Measurements from ENCODE around the gene MRPL53.

Gene MRPL53

DNA sequence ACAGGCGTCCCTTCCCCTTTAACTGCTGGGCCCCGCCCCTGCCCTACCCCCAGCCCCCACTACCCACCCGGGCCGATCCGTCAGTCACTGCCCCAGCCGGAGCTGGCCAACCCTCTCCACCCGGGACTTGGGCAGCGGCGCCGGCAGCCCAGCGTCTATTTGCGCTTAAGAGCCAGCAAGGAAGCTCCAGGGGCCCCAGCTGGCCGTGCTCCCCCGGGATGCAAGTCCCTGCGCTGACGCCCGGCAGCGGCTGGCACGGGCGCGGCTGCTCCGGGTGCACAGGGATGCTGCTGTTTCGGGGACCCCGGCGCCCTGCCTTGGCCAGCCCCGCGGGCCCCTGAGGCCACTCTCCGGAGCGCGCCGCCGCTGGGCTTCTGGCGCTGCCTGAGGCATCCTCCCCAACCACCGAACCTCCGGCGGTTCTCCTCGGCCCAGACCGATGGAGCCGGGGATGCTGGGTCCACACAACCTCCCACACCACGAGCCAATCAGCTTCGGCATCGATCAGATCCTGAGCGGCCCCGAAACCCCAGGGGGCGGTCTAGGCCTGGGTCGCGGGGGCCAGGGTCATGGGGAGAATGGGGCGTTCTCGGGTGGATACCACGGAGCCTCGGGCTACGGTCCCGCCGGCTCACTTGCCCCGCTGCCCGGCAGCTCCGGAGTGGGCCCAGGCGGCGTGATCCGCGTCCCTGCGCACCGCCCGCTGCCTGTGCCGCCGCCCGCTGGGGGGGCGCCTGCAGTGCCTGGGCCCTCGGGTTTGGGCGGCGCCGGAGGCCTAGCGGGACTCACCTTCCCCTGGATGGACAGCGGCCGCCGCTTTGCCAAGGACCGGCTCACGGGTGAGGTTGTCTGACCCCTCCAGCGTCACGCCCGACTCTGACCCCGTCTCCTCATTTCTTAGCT is 42.1 kb upstream of the MRPL53 start, which contains the start of gene TLX2:
Gene TLX2, plus strand, starts transcription at position 83 of the 903 bp plus-strand sequence. Its CDS starts 357 bp downstream, at position 440.
- Histone ChIP-seq H3K9me3 (no peaks in the 10 kb centered on the region), H3K27me3 (peaks cover 20 to 100% of the 10 kb centered on the region in 2 donors), H3K4me3 (peak within 1 kb of the TSS in 1 of 2 donors; percentile 19), H3K36me3 (no peaks in the 10 kb centered on the region), H3K4me1 (peaks cover 0 to 31% (median 28%) of the 10 kb centered on the region in 4 donors), H3K27ac (no peak within 1 kb of the TSS)
- DNase-seq: no peak
- TF ChIP-seq, protein P1, sequence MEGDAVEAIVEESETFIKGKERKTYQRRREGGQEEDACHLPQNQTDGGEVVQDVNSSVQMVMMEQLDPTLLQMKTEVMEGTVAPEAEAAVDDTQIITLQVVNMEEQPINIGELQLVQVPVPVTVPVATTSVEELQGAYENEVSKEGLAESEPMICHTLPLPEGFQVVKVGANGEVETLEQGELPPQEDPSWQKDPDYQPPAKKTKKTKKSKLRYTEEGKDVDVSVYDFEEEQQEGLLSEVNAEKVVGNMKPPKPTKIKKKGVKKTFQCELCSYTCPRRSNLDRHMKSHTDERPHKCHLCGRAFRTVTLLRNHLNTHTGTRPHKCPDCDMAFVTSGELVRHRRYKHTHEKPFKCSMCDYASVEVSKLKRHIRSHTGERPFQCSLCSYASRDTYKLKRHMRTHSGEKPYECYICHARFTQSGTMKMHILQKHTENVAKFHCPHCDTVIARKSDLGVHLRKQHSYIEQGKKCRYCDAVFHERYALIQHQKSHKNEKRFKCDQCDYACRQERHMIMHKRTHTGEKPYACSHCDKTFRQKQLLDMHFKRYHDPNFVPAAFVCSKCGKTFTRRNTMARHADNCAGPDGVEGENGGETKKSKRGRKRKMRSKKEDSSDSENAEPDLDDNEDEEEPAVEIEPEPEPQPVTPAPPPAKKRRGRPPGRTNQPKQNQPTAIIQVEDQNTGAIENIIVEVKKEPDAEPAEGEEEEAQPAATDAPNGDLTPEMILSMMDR (IDR thresholded peaks at IDR 0.05): no peak
- intact Hi-C loops (cut with DNase I; ENCODE audit: low total_unique reads): no loop called here

DNA sequence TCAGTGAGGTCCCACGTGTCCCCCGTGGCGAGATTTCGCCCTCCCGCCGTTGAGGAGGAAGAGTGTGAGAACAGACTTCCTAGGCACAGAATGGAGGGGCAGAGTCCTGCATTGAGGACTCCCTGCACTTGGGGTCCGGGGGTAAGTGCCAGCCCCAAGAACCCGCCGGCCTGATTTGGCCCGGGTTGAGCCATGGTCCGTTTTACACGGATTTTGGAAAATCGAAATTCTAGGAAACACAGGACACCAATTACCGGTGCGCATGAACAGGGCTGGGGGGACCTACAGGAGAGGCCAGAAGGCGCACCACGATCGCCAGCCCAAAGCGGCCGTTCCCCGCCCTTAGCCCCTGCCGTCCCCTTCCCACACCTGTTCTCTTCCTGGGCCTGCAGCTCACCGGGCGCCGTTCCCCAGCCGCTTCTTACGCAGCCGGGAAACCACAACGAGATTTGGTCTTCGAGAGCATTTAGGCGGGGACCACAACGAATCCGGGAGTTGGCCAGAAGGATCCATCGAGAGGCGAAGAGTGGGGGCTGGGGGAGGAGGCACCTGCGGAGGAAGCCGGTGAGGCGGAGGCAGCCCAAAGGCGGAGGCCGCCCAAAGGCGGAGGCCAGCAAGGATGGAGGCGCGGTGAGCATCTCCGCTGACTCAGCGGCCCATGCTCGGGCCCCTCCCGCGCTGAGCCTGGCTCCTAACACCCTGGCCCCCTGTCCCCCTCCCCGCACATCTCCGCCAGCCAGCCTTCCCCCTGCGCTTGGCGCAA is 41.3 kb upstream of the MRPL53 start:
- Histone ChIP-seq H3K4me3 (peak overlapping the region in 1 of 2 donors; percentile 19), H3K27ac (no peak overlapping the region), H3K4me1 (peaks cover 0 to 31% (median 28%) of the 10 kb centered on the region in 4 donors), H3K27me3 (peaks cover 20 to 91% of the 10 kb centered on the region in 2 donors), H3K36me3 (no peaks in the 10 kb centered on the region), H3K9me3 (no peaks in the 10 kb centered on the region)
- TF ChIP-seq, protein P1 (IDR thresholded peaks at IDR 0.05): no peak
- DNase-seq: no peak
- intact Hi-C loops (cut with DNase I; ENCODE audit: low total_unique reads): no loop called here

DNA sequence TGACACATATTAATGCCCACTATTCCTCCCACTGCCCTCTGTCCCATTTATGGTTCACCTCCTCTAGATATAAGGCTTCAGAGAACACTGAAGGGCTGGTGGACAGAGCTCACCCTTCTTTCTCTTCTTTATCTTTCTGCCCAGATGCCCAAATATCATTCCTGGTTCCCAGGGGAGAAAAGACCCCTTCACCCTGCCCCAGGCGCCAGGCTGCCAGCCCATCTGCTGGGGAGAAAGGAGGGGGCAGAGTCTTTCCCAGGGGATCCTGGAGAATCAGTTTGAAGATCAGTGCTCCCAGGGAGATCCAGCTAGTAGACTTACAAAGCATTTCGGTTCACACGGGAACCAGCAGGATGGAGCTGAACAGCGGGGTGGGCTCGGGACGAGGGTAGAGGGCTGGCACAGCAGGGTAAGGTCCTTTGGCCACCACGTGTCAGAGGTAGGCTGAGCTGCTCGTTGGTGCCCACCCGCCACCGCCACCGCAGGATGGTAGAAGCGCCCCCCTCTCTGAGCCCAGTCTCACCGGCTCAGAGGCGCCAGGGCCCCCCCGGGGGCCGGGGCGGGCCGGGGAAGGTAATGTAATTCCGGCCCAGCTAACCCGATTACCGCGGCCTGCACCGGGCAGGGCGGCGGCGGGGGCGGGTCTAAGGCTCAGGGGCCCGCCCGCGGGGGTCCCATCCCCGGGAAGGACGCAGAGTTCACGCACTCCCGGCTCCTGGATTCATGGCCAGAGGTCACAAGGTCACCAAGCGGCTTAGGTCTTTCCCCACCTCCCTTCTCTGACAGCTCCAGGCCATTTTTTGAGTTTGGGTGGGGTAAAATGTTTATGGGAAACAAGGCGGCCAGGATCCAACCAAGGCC is 40.5 kb upstream of the MRPL53 start:
- TF ChIP-seq, protein P1 (IDR thresholded peaks at IDR 0.05): no peak
- Histone ChIP-seq H3K27ac (no peak overlapping the region), H3K4me1 (peaks cover 0 to 35% (median 30%) of the 10 kb centered on the region in 4 donors), H3K27me3 (peaks cover 17 to 88% of the 10 kb centered on the region in 2 donors), H3K9me3 (no peaks in the 10 kb centered on the region), H3K4me3 (no peak overlapping the region), H3K36me3 (no peaks in the 10 kb centered on the region)
- no peak for DNase-seq
- intact Hi-C loops (cut with DNase I; ENCODE audit: low total_unique reads): no loop called here

DNA sequence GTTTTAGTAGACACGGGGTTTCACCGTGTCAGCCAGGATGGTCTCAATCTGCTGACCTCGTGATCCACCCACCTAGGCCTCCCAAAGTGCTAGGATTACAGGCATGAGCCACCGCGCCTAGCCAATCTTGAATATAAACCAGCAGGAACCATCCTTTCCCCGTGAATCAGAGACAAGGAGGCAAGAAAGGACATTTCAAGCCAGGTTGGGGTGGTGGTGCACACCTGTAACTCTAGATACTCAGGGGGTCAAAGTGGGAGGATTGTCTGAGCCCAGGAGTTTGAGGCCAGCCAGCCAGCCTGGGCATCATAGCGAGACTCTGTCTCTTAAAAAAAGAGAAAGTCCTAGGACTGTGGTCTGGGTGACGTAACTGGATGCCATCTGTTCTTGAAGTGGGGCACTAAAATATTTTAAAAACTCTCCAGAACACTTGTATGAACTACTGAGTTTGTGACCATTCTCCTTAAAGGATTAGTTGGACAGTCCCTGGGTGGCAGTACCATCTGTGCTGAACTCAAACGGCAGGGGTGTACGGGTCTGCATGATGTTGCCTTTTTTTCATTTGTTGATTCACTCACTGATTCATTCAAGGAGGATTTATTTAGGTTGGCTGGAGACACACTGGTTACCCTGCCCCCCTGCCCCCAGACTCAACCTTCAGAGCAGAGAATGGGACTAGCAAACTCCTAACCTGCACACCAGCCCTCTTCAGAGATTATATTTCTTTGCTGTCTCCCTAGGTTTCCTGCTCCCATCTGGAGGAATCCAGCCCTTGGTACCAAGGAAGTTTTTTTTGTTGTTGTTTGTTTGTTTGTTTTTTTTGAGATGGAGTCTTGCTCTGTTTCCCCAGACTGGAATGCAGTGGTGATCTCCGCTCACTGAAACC is 38.9 kb upstream of the MRPL53 start:
- peaks cover 0 to 3% (median under 1%) of the 10 kb centered on the region in 3 donors for H3K36me3 ChIP-seq
- TF ChIP-seq, protein P1 (IDR thresholded peaks at IDR 0.05): no peak
- no peak overlapping the region for H3K27ac ChIP-seq
- no peak overlapping the region for H3K4me3 ChIP-seq
- no peak for DNase-seq
- peaks cover 0 to 43% (median 35%) of the 10 kb centered on the region in 4 donors for H3K4me1 ChIP-seq
- peaks cover 17 to 71% of the 10 kb centered on the region in 2 donors for H3K27me3 ChIP-seq
- H3K9me3 ChIP-seq: no peaks in the 10 kb centered on the region
- intact Hi-C loops (cut with DNase I; ENCODE audit: low total_unique reads): no loop called here

All from tibial artery (tissue), 4 donors.